Measurements from ENCODE around the gene CARF.

DNA sequence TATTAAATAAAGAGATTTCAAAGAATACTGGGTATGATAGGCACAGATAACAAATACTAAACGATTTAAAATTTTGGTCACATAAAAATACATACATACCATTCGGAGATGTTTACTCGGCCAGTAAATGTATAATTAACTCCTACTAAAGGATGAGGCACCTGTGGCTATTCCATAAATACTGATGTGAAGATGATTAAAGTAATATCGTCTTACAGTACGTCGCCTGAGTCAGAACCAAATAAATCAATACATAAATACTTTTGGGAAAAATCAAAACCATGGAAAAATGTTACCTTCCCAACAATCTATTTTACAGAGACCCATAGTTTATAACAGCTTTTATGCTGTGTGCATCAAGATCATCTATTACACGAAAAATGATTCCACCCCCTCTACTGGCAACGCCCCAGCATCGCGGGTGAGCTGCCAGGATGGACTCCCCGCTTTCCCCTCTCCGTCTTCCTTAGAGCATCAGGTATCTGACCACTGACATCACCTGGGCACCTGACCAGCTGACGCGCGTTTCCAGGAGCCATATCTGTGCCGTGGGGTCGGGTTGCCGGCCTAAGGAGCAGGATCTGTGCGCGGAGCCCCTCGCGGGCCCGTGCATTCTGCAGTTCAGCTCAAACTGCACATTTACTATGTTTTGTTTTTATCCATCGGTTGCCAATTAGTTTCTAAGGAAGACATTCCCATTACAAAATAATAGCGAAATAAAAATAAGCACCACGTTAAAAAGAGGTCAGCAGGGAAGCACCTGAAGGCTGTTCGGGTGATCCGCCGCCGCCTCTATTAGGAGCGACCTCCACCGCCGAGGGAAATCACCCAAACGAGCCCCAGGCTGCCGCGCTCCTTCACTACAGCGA, 41.4 kb upstream of the CARF start:
- TF ChIP-seq CTCF (IDR thresholded peaks at IDR 0.05; ENCODE audit: insufficient read depth, low read length, poor library complexity, severe bottlenecking) (peak; percentile 69), EZH2phosphoT487 (conservative IDR thresholded peaks at IDR 0.05; ENCODE audit: low read length) (no peak)
